Hematopoietic multipotent progenitor cell treated with erythropoietin and hydrocortisone succinate and interleukin-3 and kit ligand, for 6 days (in vitro differentiated cells): Measurements from ENCODE around the gene DBNDD2.

Source experiments
- DNase-seq: peaks from one replicate; pipeline ENCODE4 v3.0.0-alpha.2; 2015

DBNDD2 gene

DNA sequence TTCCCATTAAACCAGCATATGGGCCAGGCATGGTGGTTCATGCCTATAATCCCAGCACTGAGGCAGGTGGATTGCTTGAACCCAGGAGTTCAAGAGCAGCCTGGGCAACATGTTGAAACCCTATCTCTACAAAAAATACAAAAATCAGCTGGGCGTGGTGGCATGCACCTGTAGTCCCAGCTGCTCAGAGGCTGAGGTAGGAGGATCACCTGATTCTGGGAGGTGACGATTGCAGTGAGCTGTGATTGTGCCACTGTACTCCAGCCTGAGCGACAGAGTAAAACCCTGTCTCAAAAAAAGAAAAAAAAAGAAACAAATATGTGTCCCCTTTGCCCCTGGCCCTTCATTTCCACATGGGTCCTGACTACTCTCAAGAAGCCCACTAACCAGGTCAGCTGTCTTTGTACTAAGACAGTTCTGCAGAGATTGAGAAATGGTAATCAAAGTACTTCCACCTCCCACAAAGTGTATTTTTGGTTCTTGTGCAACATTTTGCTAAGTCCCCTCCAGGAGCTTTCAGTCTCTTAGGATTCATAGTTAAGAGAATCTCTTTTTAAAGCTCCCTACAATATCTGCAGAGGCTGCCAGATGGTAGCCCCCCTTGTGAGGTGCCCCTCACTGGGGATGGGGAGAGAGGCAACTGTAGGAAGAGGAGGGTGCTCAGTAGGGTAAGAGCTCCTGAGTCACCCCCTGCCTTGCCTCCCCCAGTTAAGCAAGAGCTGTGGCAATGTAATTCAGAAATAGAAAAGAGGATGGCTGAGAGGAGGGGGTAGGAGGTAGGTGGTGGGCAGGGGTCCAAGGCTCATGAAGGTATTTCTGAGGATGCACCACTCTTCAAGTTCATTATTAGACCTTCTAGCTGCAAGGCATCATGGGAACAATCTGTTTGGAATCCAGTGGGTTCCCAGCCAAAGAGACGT, 44.9 kb downstream of the DBNDD2 start:
- DNase-seq, result no peak

DNA sequence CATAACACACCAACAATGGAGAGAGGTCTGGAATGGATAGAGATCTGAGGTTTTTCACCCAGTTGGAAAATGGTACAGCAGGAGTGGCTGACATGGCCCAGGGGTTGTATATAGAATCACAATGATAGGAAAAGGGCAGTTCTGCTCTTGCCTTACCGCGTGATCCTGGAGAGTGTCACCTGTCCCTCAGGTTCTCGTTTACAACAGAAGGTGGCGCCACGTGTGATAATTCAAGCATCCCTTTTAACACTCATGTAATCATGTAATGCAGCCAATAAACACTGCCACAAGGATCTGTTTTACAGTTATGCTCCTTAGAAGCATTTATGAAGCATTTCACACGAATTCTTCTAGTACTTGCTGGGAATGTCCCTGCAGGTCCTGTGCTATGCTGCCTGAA, 48.5 kb downstream of the DBNDD2 start:
- DNase-seq, result peak; percentile 66

DNA sequence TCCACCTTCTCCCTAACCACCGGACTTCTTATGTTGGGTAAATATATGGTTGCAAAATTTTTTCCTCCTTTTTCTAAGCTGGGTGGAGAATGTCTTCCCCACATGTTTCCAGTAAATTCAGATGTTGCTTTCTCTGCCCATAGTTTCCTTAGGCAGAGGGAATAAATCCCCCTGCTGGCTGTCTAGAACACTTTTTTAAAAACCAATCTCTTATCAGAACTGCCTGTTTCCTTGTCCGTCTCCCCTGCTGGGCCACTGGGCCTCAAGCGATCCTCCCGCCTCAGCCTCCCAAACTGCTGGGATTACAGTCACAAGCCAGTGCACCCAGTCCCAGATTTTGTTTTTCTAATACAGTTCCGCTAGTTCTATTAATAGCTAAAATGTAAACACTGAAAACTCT, 51.5 kb downstream of the DBNDD2 start:
- DNase-seq, result peak; percentile 44
